Naive thymus-derived CD4-positive, alpha-beta T cell (primary cell): ENCODE measurements around the gene ZNF32. TPM values are rescaled to one million over a fixed set of nuclear protein-coding genes. Genes with fewer than 3 reads are reported as not detected.

Experiments used
- ATAC-seq: fragments of 150-1000 bp; cut with Tn5 transposase; 2 replicates; pipeline ENCODE4 v1.10.0; 2021; ENCODE audit warnings: mild to moderate bottlenecking, moderate library complexity
- CTCF ChIA-PET: fragments of 350-600 bp; sonication (Branson Sonifier 250); formaldehyde crosslinking; loops from one replicate; lab custom pipeline; 2021; ENCODE audit warnings: antibody characterized with exemption; lab: Charles Lee
- POLR2A ChIA-PET: fragments of 350-600 bp; sonication (Branson Sonifier 250); formaldehyde crosslinking; loops from one replicate; lab custom pipeline; 2021; ENCODE audit warnings: antibody characterized with exemption, inconsistent platforms; lab: Charles Lee
- DNase-seq, 9 donors: peaks; one replicate each; pipeline versions ENCODE4 v3.0.0 to v3.0.0-alpha.2; 2020 to 2022; ENCODE audit warnings: mixed read lengths in 1 of 9
- H3K27ac ChIP-seq: one replicate; pipeline ENCODE4 v1.7.0; 2013; ENCODE audit warnings: mild to moderate bottlenecking, low read depth, low read length, moderate library complexity
- H3K27me3 ChIP-seq, 2 donors: one replicate each; pipeline ENCODE4 v1.7.0; 2013; ENCODE audit warnings: low read length in 2 of 2, mild to moderate bottlenecking in 2 of 2, moderate library complexity in 2 of 2; ENCODE audit not compliant: control insufficient read depth in 2 of 2, insufficient read depth in 2 of 2
- H3K36me3 ChIP-seq, 3 experiments: 1 replicate in 2 of 3; 2 replicates in 1 of 3; pipeline ENCODE4 v1.7.0; 2013; ENCODE audit warnings: low read length in 3 of 3, mild to moderate bottlenecking in 3 of 3, moderate library complexity in 1 of 3; ENCODE audit not compliant: insufficient read depth in 3 of 3, control insufficient read depth in 2 of 3
- H3K4me1 ChIP-seq, 2 donors: one replicate each; pipeline ENCODE4 v1.7.0; 2013; ENCODE audit warnings: low read length in 2 of 2, mild to moderate bottlenecking in 2 of 2, moderate library complexity in 1 of 2; ENCODE audit not compliant: control insufficient read depth in 2 of 2, insufficient read depth in 2 of 2
- H3K4me3 ChIP-seq: 2 replicates; pipeline ENCODE4 v1.7.0; 2013; ENCODE audit warnings: mild to moderate bottlenecking, low read length
- H3K9me3 ChIP-seq, 3 experiments: 1 replicate in 2 of 3; 2 replicates in 1 of 3; pipeline ENCODE4 v1.7.0; 2013; ENCODE audit warnings: low read length in 3 of 3; ENCODE audit not compliant: control insufficient read depth in 2 of 3
- H3K27ac Mint-ChIP-seq, 9 donors: one replicate each; pipeline ENCODE4 v1.8.0; 2020 to 2022; ENCODE audit warnings: mixed read lengths in 9 of 9, mild to moderate bottlenecking in 8 of 9, moderate library complexity in 5 of 9, inconsistent platforms in 2 of 9
- H3K27me3 Mint-ChIP-seq, 5 donors: one replicate each; pipeline ENCODE4 v1.8.0; 2021 to 2022; ENCODE audit warnings: mixed read lengths in 5 of 5, mild to moderate bottlenecking in 1 of 5
- H3K36me3 Mint-ChIP-seq, 5 donors: one replicate each; pipeline ENCODE4 v1.8.0; 2020 to 2022; ENCODE audit warnings: mixed read lengths in 5 of 5, mild to moderate bottlenecking in 3 of 5, inconsistent platforms in 1 of 5
- H3K4me1 Mint-ChIP-seq, 7 donors: one replicate each; pipeline ENCODE4 v1.8.0; 2020 to 2022; ENCODE audit warnings: mixed read lengths in 7 of 7, mild to moderate bottlenecking in 3 of 7, inconsistent platforms in 1 of 7
- H3K4me3 Mint-ChIP-seq, 10 donors: one replicate each; pipeline ENCODE4 v1.8.0; 2020 to 2022; ENCODE audit warnings: mild to moderate bottlenecking in 10 of 10, mixed read lengths in 10 of 10, moderate library complexity in 6 of 10, inconsistent platforms in 2 of 10
- H3K9me3 Mint-ChIP-seq, 11 donors: one replicate each; pipeline ENCODE4 v1.8.0; 2020 to 2022; ENCODE audit warnings: mixed read lengths in 11 of 11, mild to moderate bottlenecking in 4 of 11, inconsistent platforms in 1 of 11, moderate library complexity in 1 of 11
- intact Hi-C, 2 donors: fragments of 100-400 bp; cut with micrococcal nuclease; formaldehyde crosslinking; loops; one replicate each; pipeline ENCODE4 v1.15.1; 2023
- polyA plus RNA-seq, 2 donors: library from polyadenylated mRNA; unstranded; fragments of 300-500 nt; fragmentation: Illumina TruSeq; gene quantifications; one replicate each; pipeline ENCODE4 v1.2.3, GENCODE V29; 2021
- total RNA-seq, 6 experiments: library from RNA in 5 of 6; stranded (reverse) in 5 of 6; gene quantifications; 1 replicate in 5 of 6; 2 replicates in 1 of 6; pipeline ENCODE4 v1.2.3 and lab custom pipeline; 2021 to 2026

Gene ZNF32
- total and polyA plus RNA-seq, 7 experiments from 2014 or later: 19.3 to 98.8 (median 44.4) TPM

DNA sequence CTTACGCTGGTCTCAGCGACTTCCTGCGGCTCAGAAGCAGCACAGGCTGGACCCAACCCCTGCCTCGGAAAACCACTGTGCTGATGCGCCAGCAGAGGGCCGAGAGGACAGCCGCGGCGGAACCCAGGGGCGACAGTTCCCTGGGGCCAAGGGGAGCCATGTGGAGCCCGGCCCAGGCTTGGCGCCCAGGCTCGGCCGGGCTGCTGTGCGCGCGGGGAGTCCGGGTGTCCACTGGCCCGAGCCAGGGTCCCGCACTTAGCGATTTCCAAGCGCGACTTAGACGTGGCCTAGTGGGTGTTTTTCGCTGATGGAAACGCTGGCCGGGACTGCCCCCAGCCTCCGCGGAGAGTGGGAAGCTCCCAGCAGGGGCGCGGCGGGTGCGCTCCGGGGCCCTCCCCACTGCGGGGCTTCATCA, 18.6 kb upstream of the ZNF32 start:
- no peaks in the 10 kb centered on the region for H3K4me1 ChIP-seq
- ChIA-PET POLR2A (no interaction called here), CTCF (no interaction called here)
- intact Hi-C loops: no loop called here
- no peaks in the 10 kb centered on the region for H3K27me3 ChIP-seq
- H3K4me3 Mint-ChIP-seq: peak overlapping the region in 1 of 10 donors; percentile 22
- peaks cover 4 to 13% (median 8%) of the 10 kb centered on the region in 7 donors for H3K4me1 Mint-ChIP-seq
- H3K9me3 ChIP-seq: no peaks in the 10 kb centered on the region
- H3K27ac Mint-ChIP-seq: no peak overlapping the region
- DNase-seq: no peak
- no peaks in the 10 kb centered on the region for H3K36me3 ChIP-seq
- no peak overlapping the region for H3K27ac ChIP-seq
- peaks cover 0 to 11% (median 3%) of the 10 kb centered on the region in 11 donors for H3K9me3 Mint-ChIP-seq
- no peak for ATAC-seq
- peaks cover 0 to 13% (median 4%) of the 10 kb centered on the region in 5 donors for H3K36me3 Mint-ChIP-seq
- H3K27me3 Mint-ChIP-seq: peaks cover 33 to 43% (median 35%) of the 10 kb centered on the region in 5 donors
- H3K4me3 ChIP-seq: no peak overlapping the region

- no peaks in the 10 kb centered on the region for H3K4me1 ChIP-seq
- peak overlapping the region in 1 of 9 donors; percentile 38 for H3K27ac Mint-ChIP-seq
- no peak for DNase-seq
- peaks cover 0 to 13% (median 4%) of the 10 kb centered on the region in 5 donors for H3K36me3 Mint-ChIP-seq
- H3K4me1 Mint-ChIP-seq: peaks cover 3 to 11% (median 8%) of the 10 kb centered on the region in 7 donors
- H3K36me3 ChIP-seq: no peaks in the 10 kb centered on the region
- intact Hi-C loops: no loop called here
- no peaks in the 10 kb centered on the region for H3K9me3 ChIP-seq
- ChIA-PET POLR2A (no interaction called here), CTCF (no interaction called here)
- no peak for ATAC-seq
- H3K27me3 Mint-ChIP-seq: peaks cover 31 to 40% (median 32%) of the 10 kb centered on the region in 5 donors
- H3K4me3 Mint-ChIP-seq: no peak overlapping the region
- peaks cover 0 to 17% (median 3%) of the 10 kb centered on the region in 11 donors for H3K9me3 Mint-ChIP-seq
- H3K27ac ChIP-seq: no peak overlapping the region
- H3K4me3 ChIP-seq: no peak overlapping the region
- no peaks in the 10 kb centered on the region for H3K27me3 ChIP-seq
Observed at GRCh38 chr10:43666552-43666951, 17.9 kb upstream of the ZNF32 start.

GRCh38 chr10:43665054-43665453, 16.4 kb upstream of the ZNF32 start:
- Mint-ChIP-seq H3K9me3 (peaks cover 0 to 17% (median 3%) of the 10 kb centered on the region in 11 donors), H3K27me3 (peaks cover 22 to 36% (median 25%) of the 10 kb centered on the region in 5 donors), H3K36me3 (peaks cover 0 to 13% (median 4%) of the 10 kb centered on the region in 5 donors), H3K4me3 (no peak overlapping the region), H3K4me1 (peaks cover 2 to 9% (median 8%) of the 10 kb centered on the region in 7 donors), H3K27ac (no peak overlapping the region)
- no peaks in the 10 kb centered on the region for H3K36me3 ChIP-seq
- ChIA-PET POLR2A (no interaction called here), CTCF (no interaction called here)
- no peak overlapping the region for H3K27ac ChIP-seq
- H3K4me3 ChIP-seq: no peak overlapping the region
- no peaks in the 10 kb centered on the region for H3K9me3 ChIP-seq
- no peak for ATAC-seq
- no peaks in the 10 kb centered on the region for H3K4me1 ChIP-seq
- H3K27me3 ChIP-seq: no peaks in the 10 kb centered on the region
- intact Hi-C loops: no loop called here
- no peak for DNase-seq

GRCh38 chr10:43658227-43658626, 9.5 kb upstream of the ZNF32 start:
- DNase-seq (no peak), ATAC-seq (no peak)
- H3K27me3 Mint-ChIP-seq: peaks cover 4 to 18% (median 9%) of the 10 kb centered on the region in 5 donors
- no peaks in the 10 kb centered on the region for H3K4me1 Mint-ChIP-seq
- no peaks in the 10 kb centered on the region for H3K9me3 ChIP-seq
- H3K36me3 Mint-ChIP-seq: peaks cover 0 to 6% (median 2%) of the 10 kb centered on the region in 5 donors
- ChIA-PET CTCF (no interaction called here), POLR2A (no interaction called here)
- intact Hi-C loops: no loop called here
- H3K36me3 ChIP-seq: no peaks in the 10 kb centered on the region
- H3K4me3 ChIP-seq: no peak overlapping the region
- H3K27me3 ChIP-seq: no peaks in the 10 kb centered on the region
- no peak overlapping the region for H3K27ac ChIP-seq
- no peak overlapping the region for H3K27ac Mint-ChIP-seq
- peaks cover 0 to 13% (median 2%) of the 10 kb centered on the region in 11 donors for H3K9me3 Mint-ChIP-seq
- no peaks in the 10 kb centered on the region for H3K4me1 ChIP-seq
- H3K4me3 Mint-ChIP-seq: no peak overlapping the region

GRCh38 chr10:43655311-43655710, 6.6 kb upstream of the ZNF32 start:
- no peaks in the 10 kb centered on the region for H3K36me3 ChIP-seq
- H3K9me3 ChIP-seq: no peaks in the 10 kb centered on the region
- no peak overlapping the region for H3K27ac Mint-ChIP-seq

DNA sequence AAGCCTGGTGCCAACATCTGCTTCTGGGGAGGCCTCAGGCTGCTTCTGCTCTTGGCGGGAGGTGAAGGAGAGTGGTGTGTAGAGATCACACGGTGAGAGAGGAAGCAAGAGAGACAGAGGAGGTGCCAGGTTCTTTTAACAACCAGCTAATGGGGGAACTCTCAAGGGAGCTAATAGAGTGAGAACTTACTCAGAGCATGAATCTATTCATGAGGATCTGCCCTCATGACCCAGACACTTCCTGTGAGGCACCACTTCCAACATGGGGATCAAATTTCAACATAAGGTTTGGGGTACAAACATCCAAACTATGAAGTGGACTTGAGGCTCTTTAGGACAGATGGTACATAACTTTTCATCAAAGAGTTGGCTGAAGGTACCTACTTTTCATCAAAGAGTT, 5.1 kb upstream of the ZNF32 start:
- H3K4me3 ChIP-seq: no peak overlapping the region
- ATAC-seq (no peak), DNase-seq (no peak)
- Mint-ChIP-seq H3K4me1 (peaks cover 4 to 10% (median 9%) of the 10 kb centered on the region in 7 donors), H3K27ac (no peak overlapping the region), H3K4me3 (no peak overlapping the region), H3K9me3 (peaks cover 0 to 3% (median 0%) of the 10 kb centered on the region in 11 donors), H3K36me3 (no peaks in the 10 kb centered on the region), H3K27me3 (peaks cover 3 to 17% (median 8%) of the 10 kb centered on the region in 5 donors)
- ChIA-PET POLR2A (no interaction called here), CTCF (no interaction called here)
- H3K36me3 ChIP-seq: no peaks in the 10 kb centered on the region
- intact Hi-C loops: no loop called here
- no peaks in the 10 kb centered on the region for H3K27me3 ChIP-seq
- H3K9me3 ChIP-seq: no peaks in the 10 kb centered on the region
- H3K27ac ChIP-seq: no peak overlapping the region
- H3K4me1 ChIP-seq: no peaks in the 10 kb centered on the region

More at GRCh38 chr10:43655311-43655710, 6.6 kb upstream of the ZNF32 start:
- ChIA-PET CTCF (no interaction called here), POLR2A (interaction anchor here (0.7 kb wide), 1 partner anchor 39 kb away, joined by 3 read pairs; no protein-coding TSS in a partner anchor)
- ATAC-seq (no peak), DNase-seq (no peak)
- Histone ChIP-seq H3K4me3 (no peak overlapping the region), H3K27me3 (no peaks in the 10 kb centered on the region), H3K4me1 (no peaks in the 10 kb centered on the region), H3K27ac (no peak overlapping the region)
- intact Hi-C loops: no loop called here
- no peak overlapping the region for H3K4me3 Mint-ChIP-seq
- peaks cover 4 to 16% (median 9%) of the 10 kb centered on the region in 5 donors for H3K27me3 Mint-ChIP-seq
- H3K4me1 Mint-ChIP-seq: no peaks in the 10 kb centered on the region
- H3K36me3 Mint-ChIP-seq: no peaks in the 10 kb centered on the region
- H3K9me3 Mint-ChIP-seq: peaks cover 0 to 3% (median 0%) of the 10 kb centered on the region in 11 donors
